Neural progenitor cell (in vitro differentiated cells): ENCODE data around the gene MAD1L1.

Experiments used
- CTCF ChIP-seq: fragments of 200-600 bp; sonication (generic); IDR thresholded peaks from 2 replicates; pipeline ENCODE4 v1.5.1; 2017; ENCODE audit warnings: antibody characterized with exemption, mild to moderate bottlenecking
- EZH2 ChIP-seq: fragments of 200-600 bp; sonication (generic); IDR thresholded peaks from 2 replicates; pipeline ENCODE4 v1.6.1; 2017; ENCODE audit warnings: antibody characterized with exemption, mild to moderate bottlenecking, moderate library complexity

GRCh38 chr7:2248984-2249694 lies 16.4 kb upstream of the MAD1L1 start:
- no peak for TF ChIP-seq CTCF
- no peak for TF ChIP-seq EZH2
